HL-60/S4 (cell line): ENCODE data around the gene SLC29A3.

Experiments used
- in situ Hi-C: fragments of 300-500 bp; cut with MboI; formaldehyde crosslinking; loops from 2 replicates; pipeline ENCODE4 v1.14.3; 2022; ENCODE audit warnings: low sequenced_read_pairs

SLC29A3 gene

GRCh38 chr10:71362141-71362540, 43.1 kb downstream of the SLC29A3 start:
- in situ Hi-C loops = no loop called here

GRCh38 chr10:71363936-71364335, 44.9 kb downstream of the SLC29A3 start:
- in situ Hi-C loops = no loop called here

GRCh38 chr10:71365366-71365765, 46.3 kb downstream of the SLC29A3 start:
- in situ Hi-C loops = no loop called here

GRCh38 chr10:71366690-71367089, 47.6 kb downstream of the SLC29A3 start:
- in situ Hi-C loops = no loop called here

GRCh38 chr10:71367271-71367670, 48.2 kb downstream of the SLC29A3 start:
- in situ Hi-C loops = no loop called here

- in situ Hi-C loops = no loop called here
Observed at GRCh38 chr10:71368176-71368575, 49.1 kb downstream of the SLC29A3 start.

GRCh38 chr10:71368643-71369042, 49.6 kb downstream of the SLC29A3 start:
- in situ Hi-C loops = no loop called here

GRCh38 chr10:71369602-71370001, 50.5 kb downstream of the SLC29A3 start:
- in situ Hi-C loops = no loop called here

- in situ Hi-C loops = no loop called here
Observed at GRCh38 chr10:71370031-71370430, 51.0 kb downstream of the SLC29A3 start.

DNA sequence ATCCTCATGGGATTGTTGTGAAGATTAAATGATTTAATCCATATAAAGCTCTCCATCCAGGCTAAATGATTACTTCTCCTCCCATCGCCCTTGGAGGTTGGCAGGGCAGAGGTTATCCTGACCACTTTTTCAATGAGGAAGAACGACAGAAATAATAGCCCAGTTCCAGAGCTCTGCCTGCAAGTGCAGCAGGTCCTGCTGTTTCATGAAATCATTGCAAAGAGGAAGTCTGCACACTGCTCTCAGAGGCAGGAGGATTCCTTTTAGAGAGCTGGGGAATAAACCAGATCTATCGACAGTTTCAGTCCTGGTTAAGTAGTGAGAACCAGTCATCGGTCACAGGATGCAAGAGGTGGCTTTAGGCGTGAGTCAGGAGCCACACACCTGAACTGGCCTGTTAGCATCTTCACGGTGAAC, 52.7 kb downstream of the SLC29A3 start:
- in situ Hi-C loops = no loop called here

DNA sequence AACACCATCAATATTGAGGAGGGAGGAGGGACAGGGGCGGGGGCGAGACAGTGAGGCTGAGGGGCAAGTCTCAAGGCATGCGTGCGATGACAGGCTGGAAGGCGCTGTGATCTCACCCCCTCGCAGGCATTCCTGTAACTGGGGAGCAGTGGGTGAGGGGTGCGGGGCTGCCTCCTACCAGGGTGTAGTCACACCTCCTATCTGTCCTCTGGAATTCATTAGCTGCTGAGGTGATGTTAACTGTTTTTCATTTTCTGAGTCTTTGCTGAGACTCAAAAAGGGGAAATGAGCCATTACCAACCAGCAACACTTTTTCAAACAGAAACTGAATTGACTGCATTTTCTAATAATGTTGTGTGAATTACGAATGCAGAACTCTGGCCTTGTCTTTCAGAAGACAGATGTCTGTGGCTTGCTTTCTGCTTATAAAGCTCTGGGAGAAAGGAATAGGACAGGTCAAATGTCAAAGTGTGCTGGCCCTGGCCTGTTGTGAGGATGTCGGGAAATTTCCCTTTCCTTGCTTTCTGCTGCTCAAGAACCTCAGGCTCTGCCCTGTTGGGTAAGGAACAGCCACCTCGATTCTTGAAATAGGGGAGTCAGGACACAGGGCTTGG, 53.9 kb downstream of the SLC29A3 start:
- in situ Hi-C loops = no loop called here

DNA sequence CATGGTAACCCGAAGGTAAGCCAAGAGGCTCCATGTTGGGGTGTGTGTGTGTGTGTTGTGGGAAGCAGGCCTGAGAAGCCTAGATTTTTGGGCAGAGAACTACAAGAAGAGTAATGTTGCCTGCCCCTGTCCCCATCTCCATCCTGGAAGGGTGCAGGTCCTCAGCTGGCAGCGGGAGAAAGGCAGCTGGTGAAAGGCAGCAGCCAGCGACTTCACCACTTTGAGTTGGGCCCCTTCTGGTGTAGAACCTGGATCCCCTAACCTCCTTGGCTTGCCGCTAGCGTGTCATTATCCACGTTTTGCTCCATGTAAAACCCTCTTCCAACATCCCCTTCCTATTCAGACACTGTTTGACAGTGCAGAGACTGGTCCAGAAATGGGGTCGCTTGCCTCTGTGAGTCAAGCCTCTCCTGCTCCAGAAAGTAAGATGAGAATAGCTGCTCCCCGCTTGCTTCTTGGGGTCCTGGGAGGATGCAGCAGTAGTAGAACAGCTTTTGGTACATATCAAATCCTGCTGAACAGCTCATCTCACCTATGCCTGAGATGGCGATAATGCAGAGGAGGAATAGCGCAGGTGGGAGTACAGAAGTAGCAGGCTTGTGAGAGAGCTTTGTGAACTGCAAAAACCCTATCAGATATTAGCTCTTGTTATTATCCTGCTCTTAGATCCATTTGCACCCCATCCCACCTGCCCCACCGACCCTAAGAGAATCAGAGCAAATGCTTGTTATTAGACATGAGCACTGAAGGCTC, 55.6 kb downstream of the SLC29A3 start:
- in situ Hi-C loops = no loop called here

- in situ Hi-C loops = no loop called here
Observed at GRCh38 chr10:71375952-71376351, 56.9 kb downstream of the SLC29A3 start.

GRCh38 chr10:71378336-71379117, 59.5 kb downstream of the SLC29A3 start:
- in situ Hi-C loops = no loop called here

DNA sequence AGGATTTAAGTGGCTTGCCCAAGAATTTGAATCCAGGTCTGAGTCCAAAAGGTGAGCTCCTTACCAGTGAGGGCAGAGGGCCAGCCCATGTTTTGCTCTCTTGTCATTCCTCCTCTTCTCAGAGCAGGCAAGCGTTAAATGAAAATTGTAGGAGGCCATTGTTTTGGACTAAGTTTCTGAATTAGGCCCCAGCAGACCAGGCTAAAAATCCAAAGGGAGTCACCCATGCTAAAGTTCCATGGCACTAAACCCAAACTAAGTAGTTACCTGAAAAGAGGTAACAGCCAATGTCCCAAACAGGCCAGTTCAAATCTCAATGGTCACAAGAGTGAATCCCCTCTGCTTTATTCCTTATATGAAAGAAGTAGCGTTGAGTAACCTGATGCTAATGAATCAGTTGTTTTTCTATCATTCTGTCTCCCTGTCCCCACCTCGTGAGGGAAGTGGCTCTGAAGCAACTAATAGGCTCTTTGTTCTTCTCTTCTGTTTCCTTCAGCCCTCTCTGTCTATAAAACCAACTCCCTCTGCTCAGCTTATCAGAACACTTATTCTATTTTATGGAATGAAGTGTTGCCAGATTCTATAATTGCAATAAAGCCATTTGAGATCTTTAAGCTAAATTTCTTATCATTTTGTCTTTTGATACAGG, 60.2 kb downstream of the SLC29A3 start:
- in situ Hi-C loops = no loop called here

- in situ Hi-C loops = loop anchor here (5.0 kb wide), 1 partner anchor 64 kb away; the partner anchor contains the start of gene SLC29A3
Observed at GRCh38 chr10:71380841-71381240, 61.8 kb downstream of the SLC29A3 start.

- in situ Hi-C loops = loop anchor here (5.0 kb wide), 1 partner anchor 64 kb away; the partner anchor contains the start of gene SLC29A3
Observed at GRCh38 chr10:71381611-71382010, 62.6 kb downstream of the SLC29A3 start.

DNA sequence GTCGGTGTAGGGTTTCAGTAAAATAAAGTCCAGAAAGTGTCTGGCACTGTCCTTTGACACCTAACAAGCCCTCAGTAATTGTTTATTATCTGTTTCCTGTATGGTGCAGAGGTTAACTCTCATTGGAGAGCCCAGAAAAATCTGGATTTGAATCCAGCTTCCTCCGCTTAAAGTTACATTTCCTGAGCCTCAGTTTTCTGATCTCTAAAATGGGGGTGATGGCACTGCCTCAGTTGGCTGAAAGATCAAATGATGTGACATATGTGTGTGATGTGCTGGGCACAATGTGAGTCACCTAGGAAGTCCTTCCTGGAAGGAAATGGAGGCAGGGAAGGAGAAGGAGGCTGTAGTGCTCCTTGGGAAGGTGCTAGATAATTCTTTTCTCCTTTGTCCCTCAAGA, 63.0 kb downstream of the SLC29A3 start:
- in situ Hi-C loops = loop anchor here (5.0 kb wide), 1 partner anchor 65 kb away; the partner anchor contains the start of gene SLC29A3

DNA sequence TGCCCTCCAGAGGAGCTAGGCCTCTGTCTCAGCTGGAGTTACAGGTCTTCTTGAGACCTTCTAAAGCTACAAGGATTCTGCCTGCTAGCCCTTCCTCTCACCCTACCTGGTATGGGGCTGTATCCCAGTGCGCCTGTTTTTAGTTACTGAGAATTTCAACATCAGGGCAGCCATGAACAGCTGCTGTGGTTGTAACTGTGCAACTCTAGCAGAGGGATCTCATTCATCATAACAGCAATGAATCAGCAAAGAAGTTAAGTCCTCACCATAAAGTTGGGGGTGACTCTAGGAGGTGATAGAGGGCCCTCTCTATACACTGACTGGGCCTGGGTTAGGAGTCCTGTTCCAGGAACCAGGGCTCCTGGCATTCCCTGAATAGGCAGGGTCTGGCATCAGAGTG, 63.7 kb downstream of the SLC29A3 start:
- in situ Hi-C loops = loop anchor here (5.0 kb wide), 1 partner anchor 65 kb away; the partner anchor contains the start of gene SLC29A3

GRCh38 chr10:71383972-71384687, 65.1 kb downstream of the SLC29A3 start:
- in situ Hi-C loops = loop anchor here (5.0 kb wide), 1 partner anchor 67 kb away; the partner anchor contains the start of gene SLC29A3
